ENCODE measurements around the gene ACSF3.
A peak's percentile ranks its signal among the peaks of the same experiment; 100 is the strongest.
"Not testable (repeated sequence)": the region's sequence is repeated elsewhere in the genome, so short reads cannot be mapped to it uniquely, and the experiment has no call there.

Gene ACSF3

GRCh38 chr16:89164847-89165680, 71.4 kb downstream of the ACSF3 start:
- no peak for DNase-seq

- DNase-seq: not testable (repeated sequence)
These were observed 72.0 kb downstream of the ACSF3 start for GRCh38 chr16:89165681-89165979.

- DNase-seq: no peak
These were observed 73.2 kb downstream of the ACSF3 start for GRCh38 chr16:89166696-89167424.

- peak; percentile 85 for DNase-seq
These were observed 73.8 kb downstream of the ACSF3 start for GRCh38 chr16:89167425-89167941.

GRCh38 chr16:89168381-89169189, 74.9 kb downstream of the ACSF3 start:
- DNase-seq: no peak

GRCh38 chr16:89169778-89170177, 76.1 kb downstream of the ACSF3 start:
- DNase-seq: no peak

GRCh38 chr16:89170346-89171215, 76.9 kb downstream of the ACSF3 start:
- no peak for DNase-seq

- peak; percentile 97 for DNase-seq
These were observed 77.8 kb downstream of the ACSF3 start, which contains the start of gene CDH15 for GRCh38 chr16:89171216-89172170. Gene CDH15, plus strand, starts transcription at chr16:89171748. Its CDS starts 84 bp downstream, at chr16:89171832.

GRCh38 chr16:89172171-89172527, 78.5 kb downstream of the ACSF3 start:
- DNase-seq: no peak

GRCh38 chr16:89172528-89173173, 79.0 kb downstream of the ACSF3 start:
- DNase-seq: no peak

- no peak for DNase-seq
These were observed 79.7 kb downstream of the ACSF3 start for GRCh38 chr16:89173174-89173921.

- DNase-seq: no peak
These were observed 80.6 kb downstream of the ACSF3 start for GRCh38 chr16:89174055-89174827.

GRCh38 chr16:89174877-89175276, 81.2 kb downstream of the ACSF3 start:
- DNase-seq: no peak

GRCh38 chr16:89175280-89176146, 81.9 kb downstream of the ACSF3 start:
- no peak for DNase-seq

GRCh38 chr16:89176147-89176690, 82.6 kb downstream of the ACSF3 start:
- no peak for DNase-seq

GRCh38 chr16:89176717-89177116, 83.1 kb downstream of the ACSF3 start:
- no peak for DNase-seq

GRCh38 chr16:89177501-89177900, 83.8 kb downstream of the ACSF3 start:
- no peak for DNase-seq
